Heart left ventricle (tissue), 13 donors: Measurements from ENCODE around the gene PIP5KL1.

Experiments
- CTCF ChIP-seq, 12 donors: fragments of 200-600 bp; sonication (generic) in 4 of 12; IDR thresholded peaks; one replicate each; pipeline versions ENCODE4 v1.5.0 to v1.8.0; 2018 to 2022; ENCODE audit warnings: antibody characterized with exemption in 12 of 12, mild to moderate bottlenecking in 5 of 12
- POLR2A ChIP-seq, 2 donors: fragments of 450-650 bp; IDR thresholded peaks; one replicate each; pipeline ENCODE4 v1.6.1; 2017; ENCODE audit warnings: antibody characterized with exemption in 2 of 2, mild to moderate bottlenecking in 2 of 2, moderate library complexity in 2 of 2
- donor health status: ischemic (EF 13 %, LVEDD 7.1; RV severe dilation, severe dysfunction).
- donor health status: DM: no; HTN: yes; CAD: no.
- donor health status: DM: no; HTN: no; CAD: no.
- donor health status: ischemic (EF 25% LVEDD 6.9; RV normal size, moderate dysfunction).
- donor health status: ischemic (EF 25% LVEDD 5.7; RV mildly dilated, moderate dysfunction).
- donor health status: ischemic (EF 35%, LVEDD 5.7; RV mildly dilated, moderate dysfunction).
- donor health status: nonischemic (EF 11% LVEDD 7.7; RV severe dilation, severe dysfunction).
- donor health status: DM: yes; HTN: yes; CAD: no.
- donor health status: PGD.
- donor health status: ischemic (EF 29% LVEDD 5.4; RV normal size, mild dysfunction).
- donor health status: nonischemic (EF 23%, LVEDD 6.1; RV moderate dilation, normal function).

- no peak for TF ChIP-seq CTCF (IDR thresholded peaks at IDR 0.05)
- no peak for TF ChIP-seq POLR2A (IDR thresholded peaks at IDR 0.05)
These were observed 31.1 kb upstream of the PIP5KL1 start for GRCh38 chr9:127961613-127962155.
